OCI-LY1 (cell line): ENCODE data around the gene DSG1.

Experiments used
- CTCF ChIP-seq: fragments of 200-600 bp; sonication (generic), shearing (Covaris generic); IDR thresholded peaks from 2 replicates; pipeline ENCODE4 v1.5.1; 2017; ENCODE audit warnings: mild to moderate bottlenecking, antibody characterized with exemption, low read length, moderate library complexity, mixed read lengths
- EZH2 ChIP-seq: fragments of 200-600 bp; sonication (generic), shearing (Covaris generic); IDR thresholded peaks from 2 replicates; pipeline ENCODE4 v1.8.0; 2017; ENCODE audit warnings: borderline replicate concordance, mixed run types, mild to moderate bottlenecking, antibody characterized with exemption, low read length, moderate library complexity, mixed read lengths

- TF ChIP-seq CTCF = no peak
- TF ChIP-seq EZH2 = no peak
These were observed 79.0 kb downstream of the DSG1 start for GRCh38 chr18:31396796-31397612.
